Gastroesophageal sphincter (tissue), 3 donors: ENCODE data around the gene TAC3.
"Not testable (repeated sequence)": the region's sequence is repeated elsewhere in the genome, so short reads cannot be mapped to it uniquely, and the experiment has no call there.

Source experiments
- EP300 ChIP-seq: sonication (generic); formaldehyde crosslinking; IDR thresholded peaks from one replicate; pipeline ENCODE4 v1.6.1; 2017; ENCODE audit warnings: antibody characterized with exemption, mild to moderate bottlenecking
- POLR2A ChIP-seq, 2 donors: fragments of 450-650 bp; IDR thresholded peaks; one replicate each; pipeline ENCODE4 v1.6.1; 2017; ENCODE audit warnings: antibody characterized with exemption in 2 of 2, mild to moderate bottlenecking in 2 of 2, moderate library complexity in 1 of 2
- TF ChIP-seq, protein P1 (sequence below), 4 experiments: fragments of 200-600 bp in 2 of 4; fragments of 450-650 bp in 2 of 4; sonication (generic) in 1 of 4; IDR thresholded peaks; one replicate each; pipeline ENCODE4 v1.5.1; 2017 to 2019; ENCODE audit warnings: antibody characterized with exemption in 4 of 4, mild to moderate bottlenecking in 2 of 4, moderate library complexity in 2 of 4

DNA sequence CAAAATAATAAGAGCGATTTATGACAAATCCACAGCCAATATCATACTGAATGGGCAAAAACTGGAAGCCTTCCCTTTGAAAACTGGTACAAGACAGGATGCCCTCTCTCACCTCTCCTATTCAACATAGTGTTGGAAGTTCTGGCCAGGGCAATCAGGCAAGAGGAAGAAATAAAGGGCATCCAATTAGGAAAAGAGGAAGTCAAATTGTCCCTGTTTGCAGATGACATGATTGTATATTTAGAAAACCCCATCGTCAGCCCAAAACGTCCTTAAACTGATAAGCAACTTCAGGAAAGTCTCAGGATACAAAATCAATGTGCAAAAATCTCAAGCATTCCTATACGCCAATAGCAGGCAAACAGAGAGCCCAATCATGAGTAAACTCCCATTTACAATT, 54.1 kb downstream of the TAC3 start:
- TF ChIP-seq POLR2A (IDR thresholded peaks at IDR 0.05); EP300: not testable (repeated sequence)
- TF ChIP-seq, protein P1, sequence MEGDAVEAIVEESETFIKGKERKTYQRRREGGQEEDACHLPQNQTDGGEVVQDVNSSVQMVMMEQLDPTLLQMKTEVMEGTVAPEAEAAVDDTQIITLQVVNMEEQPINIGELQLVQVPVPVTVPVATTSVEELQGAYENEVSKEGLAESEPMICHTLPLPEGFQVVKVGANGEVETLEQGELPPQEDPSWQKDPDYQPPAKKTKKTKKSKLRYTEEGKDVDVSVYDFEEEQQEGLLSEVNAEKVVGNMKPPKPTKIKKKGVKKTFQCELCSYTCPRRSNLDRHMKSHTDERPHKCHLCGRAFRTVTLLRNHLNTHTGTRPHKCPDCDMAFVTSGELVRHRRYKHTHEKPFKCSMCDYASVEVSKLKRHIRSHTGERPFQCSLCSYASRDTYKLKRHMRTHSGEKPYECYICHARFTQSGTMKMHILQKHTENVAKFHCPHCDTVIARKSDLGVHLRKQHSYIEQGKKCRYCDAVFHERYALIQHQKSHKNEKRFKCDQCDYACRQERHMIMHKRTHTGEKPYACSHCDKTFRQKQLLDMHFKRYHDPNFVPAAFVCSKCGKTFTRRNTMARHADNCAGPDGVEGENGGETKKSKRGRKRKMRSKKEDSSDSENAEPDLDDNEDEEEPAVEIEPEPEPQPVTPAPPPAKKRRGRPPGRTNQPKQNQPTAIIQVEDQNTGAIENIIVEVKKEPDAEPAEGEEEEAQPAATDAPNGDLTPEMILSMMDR (IDR thresholded peaks at IDR 0.05): not testable (repeated sequence)
